Thymus (tissue), 11 donors: ENCODE measurements around the gene TBC1D7. TPM values are rescaled to one million over a fixed set of nuclear protein-coding genes. Genes with fewer than 3 reads are reported as not detected.

Experiments
- DNase-seq, 9 donors: peaks; one replicate each; pipeline ENCODE4 v3.0.0-alpha.2; 2013; ENCODE audit warnings: low spot score in 9 of 9, low read depth in 6 of 9, missing footprints in 1 of 9
- H3K27ac ChIP-seq, 2 donors: one replicate each; pipeline ENCODE4 v1.5.1; 2013; ENCODE audit warnings: control low read depth in 1 of 2, low read depth in 1 of 2, low read length in 1 of 2, mild to moderate bottlenecking in 1 of 2, moderate library complexity in 1 of 2
- H3K27me3 ChIP-seq, 2 donors: one replicate each; pipeline ENCODE4 v1.5.1; 2013; ENCODE audit warnings: low read length in 1 of 2; ENCODE audit not compliant: control insufficient read depth in 2 of 2, insufficient read depth in 1 of 2
- H3K36me3 ChIP-seq, 2 donors: one replicate each; pipeline ENCODE4 v1.5.1; 2013; ENCODE audit warnings: low read length in 1 of 2, mild to moderate bottlenecking in 1 of 2, moderate library complexity in 1 of 2; ENCODE audit not compliant: control insufficient read depth in 2 of 2, insufficient read depth in 2 of 2
- H3K4me1 ChIP-seq, 2 donors: one replicate each; pipeline ENCODE4 v1.5.1; 2013; ENCODE audit warnings: low read length in 2 of 2; ENCODE audit not compliant: control insufficient read depth in 2 of 2, insufficient read depth in 2 of 2
- H3K4me3 ChIP-seq, 2 donors: one replicate each; pipeline ENCODE4 v1.5.1; 2013; ENCODE audit warnings: low read length in 2 of 2, control low read depth in 1 of 2, mild to moderate bottlenecking in 1 of 2
- H3K9me3 ChIP-seq, 2 donors: one replicate each; pipeline ENCODE4 v1.5.1; 2013; ENCODE audit warnings: low read length in 1 of 2, mild to moderate bottlenecking in 1 of 2; ENCODE audit not compliant: control insufficient read depth in 2 of 2, insufficient read depth in 1 of 2
- WGBS: extraction: QIAGEN DNeasy Blood & Tissue Kit; methylation state at CpG from one replicate; pipeline ENCODE4 v1.1.7; 2013; 5-methylcytosine and 5-hydroxymethylcytosine counted together
- polyA plus RNA-seq: library from polyadenylated mRNA; stranded (reverse); fragments of 200-250 nt; gene quantifications from one replicate; pipeline ENCODE4 v1.2.3, GENCODE V29; 2013
- total RNA-seq: library from RNA; stranded (reverse); fragments of 120-200 nt; gene quantifications from one replicate; pipeline ENCODE4 v1.2.4, GENCODE V29; 2013
- donor health status: healthy.

The TBC1D7 gene
- total and polyA plus RNA-seq, 2 donors: 17.1 to 20.6 TPM

DNA sequence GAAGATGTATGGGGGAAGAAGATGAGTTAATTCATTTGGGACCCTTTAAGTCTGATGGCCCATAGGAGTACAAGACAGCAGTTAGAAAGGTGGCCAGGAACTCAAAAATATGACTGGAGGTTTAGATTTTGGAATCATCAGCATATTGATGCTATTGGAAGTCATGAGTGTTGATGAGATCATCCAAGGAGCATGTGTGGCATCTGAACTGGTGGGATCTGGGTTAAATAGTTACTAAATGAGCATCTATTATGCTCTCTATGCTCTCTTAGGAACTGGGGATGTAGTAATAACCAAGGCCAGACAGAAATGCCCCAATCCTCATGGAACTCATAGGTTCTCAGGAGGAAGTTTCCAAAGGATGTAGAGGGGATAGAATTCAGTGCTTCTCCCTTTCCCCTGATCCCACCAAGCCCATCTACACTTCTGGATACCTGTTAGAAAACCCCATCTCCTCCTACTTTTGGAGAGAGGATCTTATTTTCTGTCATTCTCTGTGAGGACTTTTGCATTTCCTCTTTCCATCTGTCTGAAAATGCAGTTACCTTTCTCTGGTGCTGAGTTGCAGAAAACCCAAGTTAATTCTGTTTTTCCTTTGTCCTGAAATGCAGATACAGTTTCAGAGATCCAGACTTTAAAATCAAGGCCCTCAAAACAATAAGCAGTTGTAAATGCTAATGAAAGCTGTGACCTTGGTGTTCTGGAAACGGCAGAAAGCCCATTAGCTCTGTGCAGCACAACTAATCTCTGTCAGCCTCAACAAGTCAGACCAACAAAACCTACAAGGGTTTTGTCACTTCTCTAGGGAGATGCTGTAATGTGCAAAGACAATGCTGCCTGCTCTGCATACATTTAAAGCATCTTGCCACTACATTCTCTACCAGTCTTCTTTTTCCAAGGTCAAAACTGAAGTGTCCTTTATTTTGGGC, 65.8 kb downstream of the TBC1D7 start:
- H3K27me3 ChIP-seq: no peaks in the 10 kb centered on the region
- H3K4me3 ChIP-seq: no peak overlapping the region
- peaks cover 7 to 17% of the 10 kb centered on the region in 2 donors for H3K4me1 ChIP-seq
- no peak for DNase-seq
- no peak overlapping the region for H3K27ac ChIP-seq
- peaks cover 1 to 3% of the 10 kb centered on the region in 2 donors for H3K9me3 ChIP-seq
- WGBS: 83% methylated on average over 1 of the region's 1 CpG
- H3K36me3 ChIP-seq: no peaks in the 10 kb centered on the region

DNA sequence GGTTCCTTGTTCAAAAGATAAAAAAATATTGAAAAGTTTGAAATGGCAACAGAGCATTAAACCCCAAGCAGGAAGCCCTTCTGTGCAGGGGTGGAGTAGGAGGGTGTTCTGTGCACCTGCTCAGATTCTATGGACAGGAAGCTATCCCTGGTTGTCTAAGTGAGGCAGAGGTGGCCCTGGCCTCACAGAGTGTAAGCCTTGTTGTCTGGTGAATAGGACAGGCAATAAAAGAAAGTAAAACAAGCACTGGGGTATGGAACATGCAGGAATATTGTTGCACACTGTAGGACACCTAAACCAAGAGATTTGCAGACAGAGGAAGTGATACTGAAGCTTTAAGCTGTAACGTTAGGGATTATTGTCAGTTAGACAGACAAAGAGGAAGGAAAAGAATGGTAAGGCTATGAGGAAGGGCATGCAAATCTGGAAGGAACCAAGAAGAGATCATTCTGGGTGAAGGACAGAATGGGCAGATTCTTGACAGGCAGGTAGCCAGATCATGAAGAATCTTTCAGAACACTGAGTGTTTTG, 66.8 kb downstream of the TBC1D7 start:
- peak in 8 of 9 donors; percentile 33 to 83 (median 60) for DNase-seq
- WGBS: 5% methylated on average over 1 of the region's 1 CpG
- Histone ChIP-seq H3K36me3 (no peaks in the 10 kb centered on the region), H3K27me3 (no peaks in the 10 kb centered on the region), H3K9me3 (peaks cover 1 to 2% of the 10 kb centered on the region in 2 donors), H3K27ac (peak overlapping the region; percentile 25 to 27), H3K4me1 (peaks cover 7 to 17% of the 10 kb centered on the region in 2 donors), H3K4me3 (no peak overlapping the region)

DNA sequence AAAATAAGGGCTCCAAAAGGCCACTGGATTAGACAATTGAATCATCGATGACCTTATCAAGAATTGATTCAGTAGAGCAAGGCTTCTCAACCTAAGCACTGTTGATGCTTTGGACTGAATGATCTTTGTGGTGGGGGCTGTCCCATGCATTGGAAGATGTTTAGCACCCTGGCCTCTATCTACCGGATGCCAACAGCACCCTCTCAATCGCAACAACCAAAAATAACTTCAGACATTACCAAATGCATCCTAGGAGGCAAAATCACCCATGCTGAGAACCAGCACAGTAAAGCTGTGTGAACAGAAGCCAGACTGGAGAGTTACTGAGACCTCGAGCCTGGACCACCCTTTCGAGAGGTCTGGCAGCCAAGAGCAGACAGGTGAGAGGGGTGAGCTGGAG, 67.5 kb downstream of the TBC1D7 start:
- no peaks in the 10 kb centered on the region for H3K36me3 ChIP-seq
- H3K4me1 ChIP-seq: peaks cover 7 to 20% of the 10 kb centered on the region in 2 donors
- H3K4me3 ChIP-seq: no peak overlapping the region
- DNase-seq: no peak
- H3K9me3 ChIP-seq: peaks cover 1 to 4% of the 10 kb centered on the region in 2 donors
- WGBS: 97% methylated on average over 5 of the region's 5 CpGs
- no peaks in the 10 kb centered on the region for H3K27me3 ChIP-seq
- no peak overlapping the region for H3K27ac ChIP-seq

- peaks cover 7 to 21% of the 10 kb centered on the region in 2 donors for H3K4me1 ChIP-seq
- H3K36me3 ChIP-seq: no peaks in the 10 kb centered on the region
- H3K4me3 ChIP-seq: no peak overlapping the region
- H3K27ac ChIP-seq: no peak overlapping the region
- no peak for DNase-seq
- H3K9me3 ChIP-seq: peaks cover 1 to 7% of the 10 kb centered on the region in 2 donors
- WGBS: 80% methylated on average over 7 of the region's 7 CpGs
- H3K27me3 ChIP-seq: no peaks in the 10 kb centered on the region
Measured at GRCh38 chr6:13260101-13260598, 68.2 kb downstream of the TBC1D7 start.

DNA sequence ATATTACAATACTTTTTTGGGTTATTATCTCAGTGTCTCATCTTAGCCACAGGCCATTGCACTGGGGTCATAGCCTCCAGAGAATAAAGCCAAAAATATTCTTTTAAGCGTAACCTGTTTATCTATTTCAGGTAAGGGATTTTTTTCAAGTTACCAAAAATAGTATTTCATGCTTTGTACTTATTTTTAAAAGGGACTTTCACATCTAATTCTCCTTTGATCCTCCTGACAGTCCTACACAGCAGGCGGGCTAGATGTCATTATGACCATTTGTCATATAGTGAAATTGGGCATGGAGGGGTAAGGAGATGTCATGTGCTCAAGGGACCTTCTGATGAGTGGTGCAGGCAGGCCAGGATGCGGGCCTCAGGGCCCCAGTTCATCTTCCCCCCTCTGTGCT, 68.9 kb downstream of the TBC1D7 start:
- WGBS: 96% methylated on average over 3 of the region's 3 CpGs
- H3K27me3 ChIP-seq: no peaks in the 10 kb centered on the region
- peaks cover 1 to 7% of the 10 kb centered on the region in 2 donors for H3K9me3 ChIP-seq
- H3K36me3 ChIP-seq: no peaks in the 10 kb centered on the region
- DNase-seq: no peak
- H3K27ac ChIP-seq: no peak overlapping the region
- H3K4me1 ChIP-seq: peaks cover 7 to 21% of the 10 kb centered on the region in 2 donors
- H3K4me3 ChIP-seq: no peak overlapping the region

GRCh38 chr6:13256266-13257001, 71.9 kb downstream of the TBC1D7 start:
- WGBS: 94% methylated on average over 2 of the region's 2 CpGs
- peaks cover 1 to 7% of the 10 kb centered on the region in 2 donors for H3K9me3 ChIP-seq
- no peaks in the 10 kb centered on the region for H3K36me3 ChIP-seq
- no peak overlapping the region for H3K27ac ChIP-seq
- no peak for DNase-seq
- H3K27me3 ChIP-seq: no peaks in the 10 kb centered on the region
- H3K4me3 ChIP-seq: no peak overlapping the region
- peaks cover 4 to 10% of the 10 kb centered on the region in 2 donors for H3K4me1 ChIP-seq

Other genes with a start within 250 kb of the TBC1D7 start
- 4.7 TPM for gene GFOD1, start 159.1 kb upstream of the TBC1D7 start, total RNA-seq
- gene GFOD1, start 159.1 kb upstream of the TBC1D7 start, polyA plus RNA-seq: 8.1 TPM
- gene SIRT5, start 246.1 kb upstream of the TBC1D7 start, total RNA-seq: 12.2 TPM
- 13.3 TPM for gene SIRT5, start 246.1 kb upstream of the TBC1D7 start, polyA plus RNA-seq